MCF 10A (cell line): ENCODE data around the gene EEF1AKMT2. TPM values are rescaled to one million over a fixed set of nuclear protein-coding genes. Genes with fewer than 3 reads are reported as not detected.
"Not testable (repeated sequence)": the region's sequence is repeated elsewhere in the genome, so short reads cannot be mapped to it uniquely, and the experiment has no call there.

ENCODE experiments used
- BruUV-seq: library from RNA; stranded (reverse); fragments of 400-500 nt; replicated peaks from 2 replicates; lab custom pipeline; 2021; lab: Mats Ljungman, UMichigan
- CTCF ChIA-PET: fragments of 300-600 bp; sonication (Branson Sonifier 250); formaldehyde crosslinking; extraction: SDS; loops from one replicate; lab custom pipeline; 2021; ENCODE audit warnings: antibody characterized with exemption, inconsistent platforms; lab: Yijun Ruan, JAX
- POLR2A ChIA-PET: fragments of 300-600, 350-650 bp; sonication (Branson Sonifier 250); formaldehyde crosslinking; extraction: SDS; loops from one replicate; lab custom pipeline; 2020; ENCODE audit warnings: antibody characterized with exemption, inconsistent platforms; lab: Yijun Ruan, JAX
- DNase-seq: peaks from one replicate; pipeline ENCODE4 v3.0.0-alpha.2; 2018; ENCODE audit not compliant: unreplicated experiment
- H3K27ac Mint-ChIP-seq: one replicate; pipeline ENCODE4 v1.8.0; 2022; ENCODE audit warnings: mild to moderate bottlenecking, low read depth, mixed read lengths; ENCODE audit not compliant: unreplicated experiment
- H3K27me3 Mint-ChIP-seq: one replicate; pipeline ENCODE4 v1.8.0; 2022; ENCODE audit warnings: mixed read lengths; ENCODE audit not compliant: insufficient read depth, unreplicated experiment
- H3K36me3 Mint-ChIP-seq: one replicate; pipeline ENCODE4 v1.8.0; 2022; ENCODE audit warnings: mild to moderate bottlenecking, moderate library complexity, mixed read lengths; ENCODE audit not compliant: insufficient read depth, unreplicated experiment
- H3K4me1 Mint-ChIP-seq: one replicate; pipeline ENCODE4 v1.8.0; 2022; ENCODE audit warnings: mixed read lengths; ENCODE audit not compliant: insufficient read depth, unreplicated experiment
- H3K4me3 Mint-ChIP-seq: one replicate; pipeline ENCODE4 v1.8.0; 2022; ENCODE audit warnings: mild to moderate bottlenecking, moderate library complexity, mixed read lengths; ENCODE audit not compliant: unreplicated experiment
- H3K9me3 Mint-ChIP-seq: one replicate; pipeline ENCODE4 v1.8.0; 2022; ENCODE audit warnings: mixed read lengths; ENCODE audit not compliant: unreplicated experiment
- intact Hi-C: fragments of 100-400 bp; cut with micrococcal nuclease; formaldehyde crosslinking; loops from 2 replicates; pipeline ENCODE4 v1.14.1; 2022
- total RNA-seq: library from RNA; stranded (reverse); gene quantifications from 2 replicates; pipeline ENCODE4 v1.2.3, GENCODE V29; 2022
- TF ChIP-seq, protein P1 (sequence below): fragments of 200-600 bp; IDR thresholded peaks from one replicate; pipeline ENCODE4 v1.8.0; 2022; ENCODE audit warnings: antibody characterized with exemption, mild to moderate bottlenecking; ENCODE audit not compliant: unreplicated experiment

Gene EEF1AKMT2
- total RNA-seq, 1 experiment from 2014 or later = 17.5 TPM

DNA sequence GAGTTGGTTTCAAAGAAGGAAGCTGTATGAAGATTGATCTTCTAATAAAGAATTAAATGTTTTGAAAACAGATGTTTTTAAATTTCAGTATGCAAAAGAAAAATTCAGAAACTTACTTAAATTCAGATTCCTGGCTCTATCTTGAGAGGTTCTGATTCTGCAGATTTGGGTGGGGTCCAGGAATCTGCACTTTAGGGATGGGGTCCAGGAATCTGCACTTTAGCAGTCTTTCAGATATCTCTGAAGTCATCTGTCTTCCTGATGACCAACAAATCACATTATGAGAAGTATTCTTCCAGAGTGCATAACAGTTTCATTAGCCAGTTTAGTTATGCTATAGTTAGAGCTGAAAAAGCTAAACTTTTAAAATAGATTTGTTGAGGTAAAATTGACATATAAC lies 34.0 kb upstream of the EEF1AKMT2 start:
- Mint-ChIP-seq H3K27ac (no peak overlapping the region), H3K4me1 (no peaks in the 10 kb centered on the region), H3K4me3 (no peak overlapping the region), H3K36me3 (peaks cover 64% of the 10 kb centered on the region), H3K27me3 (no peaks in the 10 kb centered on the region), H3K9me3 (no peaks in the 10 kb centered on the region)
- POLR2A ChIA-PET = interaction anchor here (0.9 kb wide), 1 partner anchor 408 kb away, joined by 4 read pairs; no protein-coding TSS in a partner anchor
- TF ChIP-seq, protein P1, sequence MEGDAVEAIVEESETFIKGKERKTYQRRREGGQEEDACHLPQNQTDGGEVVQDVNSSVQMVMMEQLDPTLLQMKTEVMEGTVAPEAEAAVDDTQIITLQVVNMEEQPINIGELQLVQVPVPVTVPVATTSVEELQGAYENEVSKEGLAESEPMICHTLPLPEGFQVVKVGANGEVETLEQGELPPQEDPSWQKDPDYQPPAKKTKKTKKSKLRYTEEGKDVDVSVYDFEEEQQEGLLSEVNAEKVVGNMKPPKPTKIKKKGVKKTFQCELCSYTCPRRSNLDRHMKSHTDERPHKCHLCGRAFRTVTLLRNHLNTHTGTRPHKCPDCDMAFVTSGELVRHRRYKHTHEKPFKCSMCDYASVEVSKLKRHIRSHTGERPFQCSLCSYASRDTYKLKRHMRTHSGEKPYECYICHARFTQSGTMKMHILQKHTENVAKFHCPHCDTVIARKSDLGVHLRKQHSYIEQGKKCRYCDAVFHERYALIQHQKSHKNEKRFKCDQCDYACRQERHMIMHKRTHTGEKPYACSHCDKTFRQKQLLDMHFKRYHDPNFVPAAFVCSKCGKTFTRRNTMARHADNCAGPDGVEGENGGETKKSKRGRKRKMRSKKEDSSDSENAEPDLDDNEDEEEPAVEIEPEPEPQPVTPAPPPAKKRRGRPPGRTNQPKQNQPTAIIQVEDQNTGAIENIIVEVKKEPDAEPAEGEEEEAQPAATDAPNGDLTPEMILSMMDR = no peak
- CTCF ChIA-PET = interaction anchor here (0.7 to 2.2 kb wide), 4 partner anchors 10 to 831 kb away, joined by 3 to 11 read pairs (median 3); no protein-coding TSS in a partner anchor
- no peak for DNase-seq
- intact Hi-C loops = no loop called here
- no TSS peak for BruUV-seq

DNA sequence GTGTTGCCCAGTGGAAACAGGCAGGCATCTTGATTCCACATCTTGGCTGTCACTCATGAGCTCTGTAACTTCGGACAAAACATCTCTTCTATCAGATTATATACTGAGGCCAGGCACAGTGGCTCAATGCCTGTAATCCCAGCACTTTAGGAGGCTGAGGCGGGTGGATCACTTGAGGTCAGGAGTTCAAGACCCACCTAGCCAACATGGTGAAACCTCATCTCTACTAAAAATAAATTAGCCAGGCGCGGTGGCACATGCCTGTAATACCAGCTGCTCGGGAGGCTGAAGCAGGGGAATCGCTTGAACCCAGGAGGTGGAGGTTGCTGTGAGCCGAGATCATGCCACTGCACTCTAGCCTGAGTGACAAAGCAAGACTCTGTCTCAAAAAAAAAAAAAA lies 33.2 kb upstream of the EEF1AKMT2 start:
- H3K4me1 Mint-ChIP-seq, DNase-seq, intact Hi-C loops, H3K27me3 Mint-ChIP-seq, H3K4me3 Mint-ChIP-seq, BruUV-seq, H3K27ac Mint-ChIP-seq, H3K9me3 Mint-ChIP-seq: not testable (repeated sequence)
- POLR2A ChIA-PET = interaction anchor here (0.6 kb wide), 1 partner anchor 70 kb away, joined by 3 read pairs; no protein-coding TSS in a partner anchor
- CTCF ChIA-PET = interaction anchor here (0.5 to 1.4 kb wide), 3 partner anchors 9 to 303 kb away, joined by 3 read pairs; no protein-coding TSS in a partner anchor
- H3K36me3 Mint-ChIP-seq = peaks cover 59% of the 10 kb centered on the region

DNA sequence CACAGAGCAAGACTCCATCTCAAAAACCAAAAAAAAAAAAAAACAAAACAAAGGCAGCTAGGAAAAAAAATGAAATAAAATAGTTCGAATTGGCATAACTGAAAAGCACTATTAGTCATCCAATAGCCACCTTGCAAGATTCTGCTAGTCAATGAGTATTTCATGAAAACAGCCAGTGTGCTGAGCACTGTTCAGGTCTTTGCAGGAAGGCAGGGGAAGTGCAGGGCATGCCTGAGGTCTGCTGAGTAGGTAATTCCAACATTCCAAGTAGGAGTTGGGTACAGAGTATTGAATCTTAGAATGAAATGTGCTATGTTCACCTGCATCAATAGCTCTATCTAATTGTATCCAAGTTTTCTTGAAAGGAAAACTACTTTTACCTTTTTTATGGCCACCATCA lies 32.8 kb upstream of the EEF1AKMT2 start:
- ChIA-PET POLR2A (interaction anchor here (0.6 kb wide), 2 partner anchors 70 to 292 kb away, joined by 3 read pairs; no protein-coding TSS in a partner anchor), CTCF (interaction anchor here (0.5 to 1.4 kb wide), 4 partner anchors 9 to 359 kb away, joined by 3 read pairs; no protein-coding TSS in a partner anchor)
- no TSS peak for BruUV-seq
- intact Hi-C loops = no loop called here
- no peaks in the 10 kb centered on the region for H3K9me3 Mint-ChIP-seq
- TF ChIP-seq, protein P1 = no peak
- H3K27ac Mint-ChIP-seq = no peak overlapping the region
- DNase-seq = no peak
- H3K36me3 Mint-ChIP-seq = peaks cover 59% of the 10 kb centered on the region
- H3K4me1 Mint-ChIP-seq = no peaks in the 10 kb centered on the region
- H3K4me3 Mint-ChIP-seq = no peak overlapping the region
- H3K27me3 Mint-ChIP-seq = no peaks in the 10 kb centered on the region

DNA sequence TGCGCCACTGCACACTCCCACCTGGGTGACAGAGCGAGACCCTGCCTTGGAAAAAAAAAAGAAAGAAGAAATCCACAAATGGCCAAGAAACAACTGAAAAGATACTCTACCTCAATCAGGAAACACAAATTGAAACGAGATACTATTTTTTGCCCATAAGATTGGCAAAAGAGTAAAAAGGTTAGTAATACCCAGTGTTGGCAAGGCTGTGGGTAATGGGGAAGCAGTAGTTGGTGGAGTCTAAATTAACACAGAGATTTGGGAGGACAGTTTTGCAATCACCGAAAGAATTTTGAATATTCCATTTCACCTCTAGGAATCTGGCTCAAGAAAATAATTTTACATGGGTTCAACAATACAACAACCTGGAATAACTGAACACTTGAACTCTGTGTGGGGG lies 29.8 kb upstream of the EEF1AKMT2 start:
- H3K27me3 Mint-ChIP-seq = no peaks in the 10 kb centered on the region
- ChIA-PET CTCF (no interaction called here), POLR2A (no interaction called here)

More for the DNA sequence above, 29.8 kb upstream of the EEF1AKMT2 start:
- no peaks in the 10 kb centered on the region for H3K9me3 Mint-ChIP-seq
- peaks cover 44% of the 10 kb centered on the region for H3K36me3 Mint-ChIP-seq
- no peak overlapping the region for H3K4me3 Mint-ChIP-seq
- BruUV-seq = no TSS peak
- no peak for DNase-seq
- TF ChIP-seq, protein P1 = no peak
- H3K27ac Mint-ChIP-seq = no peak overlapping the region
- intact Hi-C loops = no loop called here
- no peaks in the 10 kb centered on the region for H3K4me1 Mint-ChIP-seq
